NCI-H345 treated with DMSO at 0.1 percent for 48 hours (cell line): ENCODE results near the gene TSPAN6.

Experiments used
- DNase-seq: peaks from one replicate; lab custom pipeline; 2025; ENCODE audit not compliant: unreplicated experiment; lab: John Stamatoyannopoulos, UW

The TSPAN6 gene

GRCh38 chrX:100591256-100592051, 45.2 kb downstream of the TSPAN6 start:
- no peak for DNase-seq

- no peak for DNase-seq
These were observed 48.7 kb downstream of the TSPAN6 start for GRCh38 chrX:100587861-100588260.

- DNase-seq: no peak
These were observed 49.9 kb downstream of the TSPAN6 start for GRCh38 chrX:100586747-100587146.

GRCh38 chrX:100584611-100585010, 52.0 kb downstream of the TSPAN6 start, which contains the start of gene TNMD:
TSS of gene TNMD (plus strand) at chrX:100584936. CDS start at chrX:100585019, 83 bp downstream.
- no peak for DNase-seq
